CD4-positive, alpha-beta T cell (primary cell): ENCODE measurements around the gene MAP3K6. TPM values are rescaled to one million over a fixed set of nuclear protein-coding genes. Genes with fewer than 3 reads are reported as not detected.

Experiments
- ATAC-seq: fragments of 200-7000 bp; cut with Tn5 transposase; one replicate; pipeline ENCODE4 v1.10.0; 2022; ENCODE audit warnings: mild to moderate bottlenecking; ENCODE audit not compliant: poor library complexity
- CTCF ChIA-PET: fragments of 350-600 bp; sonication (Branson Sonifier 250); formaldehyde crosslinking; loops from one replicate; lab custom pipeline; 2021; ENCODE audit warnings: antibody characterized with exemption, inconsistent platforms; lab: Charles Lee
- POLR2A ChIA-PET: fragments of 350-600 bp; sonication (Branson Sonifier 250); formaldehyde crosslinking; loops from one replicate; lab custom pipeline; 2021; ENCODE audit warnings: antibody characterized with exemption, inconsistent platforms; lab: Charles Lee
- DNase-seq, 14 experiments: peaks; one replicate each; pipeline ENCODE4 v3.0.0-alpha.2; 2013 to 2020; ENCODE audit warnings: mixed read lengths in 2 of 14
- H3K27ac ChIP-seq, 2 donors: one replicate each; pipeline versions ENCODE4 v1.5.1 to v1.7.0; 2013; ENCODE audit warnings: low read length in 2 of 2, low read depth in 1 of 2, mild to moderate bottlenecking in 1 of 2
- H3K27me3 ChIP-seq, 2 experiments: 1 replicate in 1 of 2; 2 replicates in 1 of 2; pipeline versions ENCODE4 v1.6.1 to v1.7.0; 2013; ENCODE audit warnings: low read length in 2 of 2, control low read depth in 1 of 2, mild to moderate bottlenecking in 1 of 2, moderate library complexity in 1 of 2; ENCODE audit not compliant: insufficient read depth in 2 of 2, control insufficient read depth in 1 of 2
- H3K36me3 ChIP-seq: one replicate; pipeline ENCODE4 v1.6.1; 2013; ENCODE audit warnings: low read length, control low read depth; ENCODE audit not compliant: insufficient read depth
- H3K4me1 ChIP-seq: one replicate; pipeline ENCODE4 v1.6.1; 2013; ENCODE audit warnings: low read length, control low read depth; ENCODE audit not compliant: insufficient read depth
- H3K4me3 ChIP-seq: one replicate; pipeline ENCODE4 v1.5.1; 2013; ENCODE audit warnings: mild to moderate bottlenecking, low read length, moderate library complexity
- H3K9me3 ChIP-seq, 2 experiments: 1 replicate in 1 of 2; 2 replicates in 1 of 2; pipeline versions ENCODE4 v1.6.1 to v1.7.0; 2013; ENCODE audit warnings: low read length in 2 of 2, mild to moderate bottlenecking in 2 of 2, control low read depth in 1 of 2, moderate library complexity in 1 of 2; ENCODE audit not compliant: control insufficient read depth in 1 of 2, insufficient read depth in 1 of 2
- H3K27ac Mint-ChIP-seq: one replicate; pipeline ENCODE4 v1.8.0; 2020; ENCODE audit warnings: mixed read lengths
- H3K27me3 Mint-ChIP-seq: one replicate; pipeline ENCODE4 v1.8.0; 2021; ENCODE audit warnings: mixed read lengths
- H3K36me3 Mint-ChIP-seq: one replicate; pipeline ENCODE4 v1.8.0; 2021; ENCODE audit warnings: low read depth, mixed read lengths
- H3K4me1 Mint-ChIP-seq: one replicate; pipeline ENCODE4 v1.8.0; 2021; ENCODE audit warnings: low read depth, mixed read lengths
- H3K4me3 Mint-ChIP-seq: one replicate; pipeline ENCODE4 v1.8.0; 2020; ENCODE audit warnings: mild to moderate bottlenecking, mixed read lengths
- H3K9me3 Mint-ChIP-seq: one replicate; pipeline ENCODE4 v1.8.0; 2020; ENCODE audit warnings: mixed read lengths
- intact Hi-C, 2 experiments: fragments of 100-400 bp; cut with DNase I in 1 of 2; cut with micrococcal nuclease in 1 of 2; formaldehyde crosslinking; loops; one replicate each; pipeline versions ENCODE4 v1.15.1 to v1.9.0; 2023 to 2025; cut with DNase I, micrococcal nuclease
- total RNA-seq, 174 experiments: library from RNA in 2 of 174; stranded (reverse) in 2 of 174; gene quantifications; one replicate each; pipeline ENCODE4 v1.2.3 and lab custom pipeline; 2021 to 2026
- TF ChIP-seq, protein P1 (sequence below): fragments of 200-600 bp; IDR thresholded peaks from one replicate; pipeline ENCODE4 v1.8.0; 2022; ENCODE audit warnings: antibody characterized with exemption, mild to moderate bottlenecking

Gene MAP3K6
- total RNA-seq, 2 experiments from 2014 or later = 8.5 to 8.8 TPM

DNA sequence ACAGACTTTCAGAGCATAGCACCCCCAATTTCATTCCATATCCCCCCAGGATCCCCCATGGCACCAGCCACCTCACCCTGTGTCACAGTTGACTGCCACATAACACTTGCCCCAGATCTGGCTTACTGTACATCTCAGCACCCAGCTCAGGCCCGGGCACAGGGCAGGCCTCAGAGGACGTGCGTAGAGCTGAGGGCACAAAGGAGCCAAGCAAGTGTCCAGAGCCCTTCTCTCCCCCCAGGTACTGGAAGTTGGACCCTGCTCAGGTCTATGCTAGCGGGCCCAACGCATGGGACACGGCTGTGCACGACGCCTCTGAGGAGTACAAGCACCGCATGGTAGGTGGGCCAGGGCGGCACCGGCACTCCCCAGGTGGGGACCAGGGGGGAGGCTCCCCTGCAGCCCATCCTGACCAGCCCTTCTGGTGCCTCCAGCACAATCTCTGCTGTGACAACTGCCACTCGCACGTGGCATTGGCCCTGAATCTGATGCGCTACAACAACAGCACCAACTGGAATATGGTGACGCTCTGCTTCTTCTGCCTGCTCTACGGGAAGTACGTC, 33.0 kb downstream of the MAP3K6 start:
- no peak overlapping the region for H3K4me3 Mint-ChIP-seq
- Histone ChIP-seq H3K4me1 (peaks cover 22% of the 10 kb centered on the region), H3K4me3 (no peak overlapping the region), H3K27me3 (no peaks in the 10 kb centered on the region), H3K9me3 (no peaks in the 10 kb centered on the region), H3K36me3 (peaks cover 72% of the 10 kb centered on the region), H3K27ac (no peak overlapping the region)
- ATAC-seq = no peak
- ChIA-PET CTCF (interaction anchor here (1.8 kb wide), 1 partner anchor 12 kb away, joined by 16 read pairs; the partner anchor contains the start of gene TMEM222), POLR2A (interaction anchor here (0.8 to 1.7 kb wide), 3 partner anchors 8 to 16 kb away, joined by 3 to 6 read pairs (median 3); partner anchors contain the start of gene SYTL1)
- no peak for DNase-seq
- TF ChIP-seq, protein P1, sequence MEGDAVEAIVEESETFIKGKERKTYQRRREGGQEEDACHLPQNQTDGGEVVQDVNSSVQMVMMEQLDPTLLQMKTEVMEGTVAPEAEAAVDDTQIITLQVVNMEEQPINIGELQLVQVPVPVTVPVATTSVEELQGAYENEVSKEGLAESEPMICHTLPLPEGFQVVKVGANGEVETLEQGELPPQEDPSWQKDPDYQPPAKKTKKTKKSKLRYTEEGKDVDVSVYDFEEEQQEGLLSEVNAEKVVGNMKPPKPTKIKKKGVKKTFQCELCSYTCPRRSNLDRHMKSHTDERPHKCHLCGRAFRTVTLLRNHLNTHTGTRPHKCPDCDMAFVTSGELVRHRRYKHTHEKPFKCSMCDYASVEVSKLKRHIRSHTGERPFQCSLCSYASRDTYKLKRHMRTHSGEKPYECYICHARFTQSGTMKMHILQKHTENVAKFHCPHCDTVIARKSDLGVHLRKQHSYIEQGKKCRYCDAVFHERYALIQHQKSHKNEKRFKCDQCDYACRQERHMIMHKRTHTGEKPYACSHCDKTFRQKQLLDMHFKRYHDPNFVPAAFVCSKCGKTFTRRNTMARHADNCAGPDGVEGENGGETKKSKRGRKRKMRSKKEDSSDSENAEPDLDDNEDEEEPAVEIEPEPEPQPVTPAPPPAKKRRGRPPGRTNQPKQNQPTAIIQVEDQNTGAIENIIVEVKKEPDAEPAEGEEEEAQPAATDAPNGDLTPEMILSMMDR = no peak
- no peaks in the 10 kb centered on the region for H3K27me3 Mint-ChIP-seq
- peaks cover 65% of the 10 kb centered on the region for H3K36me3 Mint-ChIP-seq
- H3K4me1 Mint-ChIP-seq = peaks cover 21% of the 10 kb centered on the region
- no peak overlapping the region for H3K27ac Mint-ChIP-seq
- no peaks in the 10 kb centered on the region for H3K9me3 Mint-ChIP-seq
- intact Hi-C loops = loop anchor here in 1 of 2 experiments (2.0 kb wide), 1 partner anchor 61 kb away; no protein-coding TSS in a partner anchor

DNA sequence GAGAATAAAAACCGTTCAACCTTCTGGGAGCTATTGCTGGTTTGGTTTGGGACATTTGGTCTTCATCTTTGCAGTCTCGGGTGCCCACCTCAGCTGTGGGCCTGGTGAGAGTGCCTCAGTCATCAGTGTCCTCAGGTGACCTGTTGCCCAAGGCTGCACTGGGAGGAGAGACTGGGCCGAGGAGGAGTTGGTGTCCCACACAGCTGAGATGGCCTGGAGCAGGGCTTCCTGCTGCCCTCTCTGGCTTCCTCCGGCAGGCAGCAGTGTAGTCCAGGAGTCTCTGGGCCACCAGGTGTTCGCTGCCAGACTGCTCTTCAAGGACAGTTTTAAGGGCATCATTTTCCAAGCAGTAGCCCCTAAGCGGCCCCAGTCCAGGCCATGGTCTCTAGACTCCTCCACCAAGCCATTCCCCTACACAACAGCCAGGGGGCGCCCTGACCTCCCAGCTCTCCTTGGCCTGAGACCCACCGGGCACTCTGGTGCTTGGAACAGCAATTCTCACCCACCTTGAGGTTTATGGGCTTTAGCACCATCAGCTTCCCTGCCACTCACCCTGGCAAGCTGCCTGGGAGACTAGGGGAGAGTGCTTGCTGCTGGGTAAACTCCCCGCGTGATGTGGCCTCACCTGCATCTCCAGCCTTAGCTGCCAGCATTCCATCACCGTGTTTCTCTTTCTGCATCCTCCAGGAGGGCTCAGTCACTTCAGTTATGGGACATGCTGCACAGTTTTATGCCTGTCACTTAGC, 34.1 kb downstream of the MAP3K6 start:
- ChIA-PET CTCF (interaction anchor here (0.6 to 2.2 kb wide), 26 partner anchors 8 to 276 kb away, joined by 3 to 23 read pairs (median 4); partner anchors contain the start of genes MAP3K6, SYTL1 and TMEM222), POLR2A (interaction anchor here (0.9 to 1.7 kb wide), 6 partner anchors 9 to 29 kb away, joined by 3 to 12 read pairs (median 5); partner anchors contain the start of gene SYTL1)
- Mint-ChIP-seq H3K36me3 (peaks cover 76% of the 10 kb centered on the region), H3K27ac (no peak overlapping the region), H3K4me3 (peak overlapping the region; percentile 56), H3K27me3 (no peaks in the 10 kb centered on the region), H3K4me1 (peaks cover 29% of the 10 kb centered on the region), H3K9me3 (no peaks in the 10 kb centered on the region)
- DNase-seq (peak; percentile 37 to 81 (median 53)), ATAC-seq (peak; percentile 87)
- Histone ChIP-seq H3K4me1 (peaks cover 32% of the 10 kb centered on the region), H3K27ac (no peak overlapping the region), H3K9me3 (no peaks in the 10 kb centered on the region), H3K36me3 (peaks cover 78% of the 10 kb centered on the region), H3K4me3 (no peak overlapping the region), H3K27me3 (no peaks in the 10 kb centered on the region)
- intact Hi-C loops = loop anchor here (1.0 to 2.0 kb wide), 2 partner anchors 56 to 62 kb away; no protein-coding TSS in a partner anchor
- TF ChIP-seq, protein P1 = peak; percentile 82

DNA sequence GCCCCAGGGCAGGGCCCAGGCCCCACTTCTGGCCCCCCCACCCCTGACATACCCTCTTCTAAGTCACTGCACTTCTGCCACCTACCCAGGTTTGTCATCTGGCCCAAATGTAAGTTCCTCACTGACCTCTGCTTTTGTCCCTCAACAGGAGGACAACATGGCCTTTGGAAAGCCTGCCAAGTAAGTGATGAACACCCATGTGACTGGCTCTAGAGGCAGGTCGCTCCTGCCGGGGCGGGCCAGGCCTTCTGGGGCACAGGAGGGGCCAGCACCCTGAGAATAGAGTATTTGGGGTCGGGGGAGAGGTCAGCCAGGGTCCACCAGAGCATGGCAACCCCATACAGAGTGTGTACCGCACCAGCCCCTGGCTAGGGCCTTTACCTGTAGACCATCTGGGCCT, 34.8 kb downstream of the MAP3K6 start:
- DNase-seq = no peak
- Histone ChIP-seq H3K4me1 (peaks cover 40% of the 10 kb centered on the region), H3K27ac (no peak overlapping the region), H3K9me3 (no peaks in the 10 kb centered on the region), H3K36me3 (peaks cover 84% of the 10 kb centered on the region), H3K27me3 (no peaks in the 10 kb centered on the region), H3K4me3 (no peak overlapping the region)
- Mint-ChIP-seq H3K27me3 (no peaks in the 10 kb centered on the region), H3K9me3 (no peaks in the 10 kb centered on the region), H3K4me1 (peaks cover 33% of the 10 kb centered on the region), H3K27ac (no peak overlapping the region), H3K4me3 (no peak overlapping the region), H3K36me3 (peaks cover 78% of the 10 kb centered on the region)
- ChIA-PET CTCF (interaction anchor here (1.2 to 2.2 kb wide), 16 partner anchors 10 to 277 kb away, joined by 3 to 23 read pairs (median 7); partner anchors contain the start of genes MAP3K6, SYTL1 and TMEM222), POLR2A (interaction anchor here (1.5 to 1.7 kb wide), 3 partner anchors 9 to 26 kb away, joined by 6 to 12 read pairs (median 6); partner anchors contain the start of gene SYTL1)
- intact Hi-C loops = loop anchor here (1.0 to 2.0 kb wide), 2 partner anchors 56 to 63 kb away; no protein-coding TSS in a partner anchor
- TF ChIP-seq, protein P1 = no peak
- ATAC-seq = no peak
